HG03025 (cell line): ENCODE data around the gene KLHL35.
"Not testable (repeated sequence)": the region's sequence is repeated elsewhere in the genome, so short reads cannot be mapped to it uniquely, and the experiment has no call there.

Source experiments
- ATAC-seq: cut with Tn5 transposase; IDR thresholded peaks from one replicate; pipeline ENCODE4 v1.9.1; 2021; ENCODE audit warnings: mild to moderate bottlenecking, moderate library complexity; ENCODE audit not compliant: unreplicated experiment, low FRiP score

KLHL35 gene

DNA sequence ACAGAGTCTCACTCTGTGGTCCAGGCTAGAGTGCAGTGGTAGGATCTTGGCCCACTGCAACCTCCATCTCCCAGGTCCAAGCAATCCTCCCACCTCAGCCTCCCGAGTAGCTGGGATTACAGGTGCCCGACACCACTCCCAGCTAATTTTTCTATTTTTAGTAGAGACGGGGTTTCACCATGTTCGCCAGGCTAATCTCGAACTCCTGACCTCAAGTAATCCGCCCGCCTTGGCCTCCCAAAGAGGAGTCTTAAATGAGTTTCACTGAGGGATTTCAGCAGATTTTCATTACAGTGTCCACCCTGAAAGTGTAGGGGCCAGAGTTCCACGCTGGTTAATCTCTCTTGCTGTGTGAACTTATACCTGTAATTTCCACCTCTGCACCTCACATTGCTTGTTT, 34.1 kb downstream of the KLHL35 start:
- ATAC-seq: no peak

DNA sequence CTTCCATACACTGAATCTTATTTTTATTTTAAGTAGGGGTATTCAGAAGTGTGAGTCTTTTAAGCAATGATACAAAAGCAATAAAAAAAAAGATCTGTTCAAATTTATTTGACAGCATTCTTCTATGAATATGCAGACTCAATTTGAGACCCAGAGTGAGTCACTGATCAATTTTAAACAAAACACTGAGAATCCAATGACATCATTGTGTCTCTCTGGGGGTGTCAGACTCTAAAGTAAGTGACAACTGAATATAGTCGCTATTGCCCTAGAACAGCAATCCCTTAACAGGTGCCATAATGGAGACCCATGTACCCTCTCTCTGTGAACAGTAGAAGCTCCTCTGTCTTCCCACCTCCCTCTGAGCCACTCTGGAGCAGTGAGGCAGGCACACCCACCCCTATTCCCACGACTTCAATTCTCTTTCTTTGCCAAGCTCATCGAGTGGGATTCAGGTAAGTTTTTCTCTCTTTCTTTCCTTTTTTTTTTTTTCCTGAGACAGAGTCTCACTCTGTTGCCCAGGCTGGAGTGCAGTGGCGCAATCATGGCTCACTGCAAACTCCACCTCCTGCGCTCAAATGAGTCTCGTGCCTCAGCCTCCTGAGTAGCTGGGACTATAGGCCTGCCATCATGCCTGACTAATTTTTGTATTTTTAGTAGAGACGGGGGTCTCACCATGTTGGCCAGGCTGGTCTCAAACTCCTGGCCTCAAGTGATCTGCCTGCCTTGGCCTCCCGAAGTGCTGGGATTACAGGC, 38.7 kb downstream of the KLHL35 start:
- no peak for ATAC-seq

DNA sequence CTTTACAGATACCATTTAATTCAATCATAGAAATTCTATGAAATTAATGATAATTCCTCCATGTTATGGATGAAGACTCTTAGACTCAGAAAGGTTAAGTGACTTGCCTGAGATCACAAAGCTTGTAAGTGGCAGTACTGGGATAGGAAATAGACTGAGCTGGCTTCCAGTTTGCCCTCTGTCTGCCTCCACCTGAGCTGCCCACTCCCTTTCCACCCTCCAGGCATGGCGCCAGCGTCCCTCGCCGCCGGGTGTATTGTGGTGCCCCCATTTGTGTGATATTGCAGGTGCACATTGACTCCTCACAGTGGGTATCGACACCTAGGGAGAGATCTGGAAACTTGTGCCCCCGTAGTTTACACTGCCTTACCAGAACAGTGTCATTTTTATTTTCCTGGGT, 43.1 kb downstream of the KLHL35 start:
- ATAC-seq: no peak

DNA sequence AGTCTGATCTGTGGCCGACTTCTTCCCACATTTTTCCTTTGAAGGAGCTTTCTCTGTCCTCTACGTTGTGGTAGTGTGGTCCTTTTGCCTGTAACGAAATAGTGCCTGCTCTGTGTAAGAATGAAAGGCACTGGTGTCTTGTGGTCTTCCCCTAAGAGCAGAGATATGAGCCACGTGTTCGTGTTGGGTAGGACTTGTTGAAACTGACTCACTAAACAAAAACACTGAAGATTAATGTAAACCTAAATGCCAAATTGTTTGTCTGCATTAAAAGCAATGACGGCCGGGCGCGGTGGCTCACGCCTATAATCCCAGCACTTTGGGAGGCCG, 43.8 kb downstream of the KLHL35 start:
- ATAC-seq: no peak

DNA sequence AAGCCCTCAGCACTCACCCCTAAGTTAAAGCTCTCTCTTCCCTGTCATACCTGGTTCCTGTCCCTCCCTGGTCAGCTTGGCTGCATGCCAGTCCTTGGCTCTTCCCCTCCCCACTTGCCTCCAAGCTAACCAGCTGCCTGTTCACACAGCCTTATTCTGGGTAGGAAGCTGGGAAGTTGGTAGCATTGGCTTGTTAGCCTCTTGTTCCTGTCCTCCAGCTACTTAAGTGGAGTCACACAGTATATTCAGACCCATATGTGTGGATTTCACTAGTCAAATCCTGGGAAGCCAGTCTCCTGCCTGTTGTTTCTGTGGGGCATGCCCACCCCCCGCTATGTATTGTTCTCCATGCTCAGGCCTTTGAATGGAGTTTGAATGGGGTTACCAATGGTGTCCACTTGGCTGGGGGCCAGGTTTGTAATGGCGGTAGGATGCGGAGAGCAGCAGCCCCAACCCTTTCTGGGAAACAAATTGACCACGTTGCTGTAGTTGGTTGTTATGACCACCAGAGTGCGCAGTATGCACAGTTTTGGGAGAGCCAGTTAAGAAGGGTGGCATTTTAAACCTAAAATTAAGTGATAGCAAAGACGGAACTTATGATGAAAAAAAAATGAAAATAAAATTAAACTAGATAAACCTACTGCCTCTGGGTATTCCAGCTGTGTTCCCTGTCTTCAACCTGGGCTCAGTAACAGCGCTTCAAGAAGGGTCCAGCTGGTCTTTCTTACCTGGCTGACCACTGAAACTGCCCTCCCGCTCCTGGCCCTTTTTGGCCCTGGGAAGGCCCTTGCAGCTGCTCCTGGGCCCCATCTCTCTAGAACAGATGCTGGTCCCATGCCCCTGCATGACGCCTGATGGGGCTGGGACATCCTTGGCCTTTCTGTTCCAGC, 44.4 kb downstream of the KLHL35 start:
- ATAC-seq: no peak

DNA sequence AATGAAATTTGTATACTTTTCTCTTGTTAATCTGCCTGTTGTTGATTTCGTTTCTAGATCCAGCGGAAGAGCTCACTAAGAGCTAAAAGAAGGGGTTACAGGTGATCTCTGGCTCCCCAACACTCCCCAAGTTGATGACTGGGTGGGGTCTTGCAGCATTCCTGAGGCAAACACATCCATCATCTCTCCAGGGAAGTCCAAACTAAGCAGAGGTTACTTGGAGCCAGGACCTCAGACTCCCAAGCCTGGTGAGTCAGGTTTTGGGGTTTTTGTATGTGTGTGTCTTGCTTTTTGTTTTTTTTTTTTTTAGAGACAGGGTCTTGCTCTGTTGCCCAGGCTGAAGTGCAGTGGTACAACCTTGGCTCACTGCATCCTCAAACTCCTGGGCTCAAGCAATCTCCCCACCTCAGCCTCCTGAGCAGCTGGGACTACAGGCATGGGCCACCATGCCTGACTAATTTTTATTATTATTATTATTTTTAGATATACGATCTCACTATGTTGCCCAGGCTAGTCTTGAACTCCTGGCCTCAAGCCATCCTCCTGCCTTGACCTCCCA, 45.2 kb downstream of the KLHL35 start:
- no peak for ATAC-seq

DNA sequence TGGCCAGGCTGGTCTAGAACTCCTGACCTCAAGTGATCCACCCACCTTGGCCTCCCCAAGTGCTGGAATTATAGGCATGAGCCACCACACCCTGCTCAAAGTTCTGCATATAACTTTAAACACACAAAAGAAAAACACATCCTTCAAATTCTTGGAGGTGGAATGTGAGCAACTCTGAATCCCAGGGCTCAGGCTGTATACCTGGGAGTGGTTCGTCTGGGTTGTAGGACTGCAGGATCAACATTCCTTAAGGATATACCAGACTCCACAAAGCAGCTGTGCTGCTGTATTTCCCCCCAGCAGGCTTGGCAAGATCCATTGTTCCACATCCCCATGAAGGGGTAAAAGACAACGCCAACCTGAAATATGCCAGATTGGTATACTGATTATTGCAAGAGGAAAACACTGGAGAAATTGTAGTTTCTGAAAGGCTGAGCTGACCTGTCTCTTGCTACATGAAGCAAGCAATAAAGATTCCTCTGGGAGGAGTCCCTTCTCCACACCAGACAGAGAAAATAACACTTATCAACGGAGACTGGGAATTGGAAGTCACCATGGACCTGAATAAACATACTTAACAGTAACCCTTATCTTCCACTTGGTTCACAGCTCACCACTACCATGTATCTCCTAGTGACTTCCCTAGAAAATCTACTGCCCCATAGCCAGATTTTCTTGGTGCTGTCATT, 45.9 kb downstream of the KLHL35 start:
- ATAC-seq: no peak

DNA sequence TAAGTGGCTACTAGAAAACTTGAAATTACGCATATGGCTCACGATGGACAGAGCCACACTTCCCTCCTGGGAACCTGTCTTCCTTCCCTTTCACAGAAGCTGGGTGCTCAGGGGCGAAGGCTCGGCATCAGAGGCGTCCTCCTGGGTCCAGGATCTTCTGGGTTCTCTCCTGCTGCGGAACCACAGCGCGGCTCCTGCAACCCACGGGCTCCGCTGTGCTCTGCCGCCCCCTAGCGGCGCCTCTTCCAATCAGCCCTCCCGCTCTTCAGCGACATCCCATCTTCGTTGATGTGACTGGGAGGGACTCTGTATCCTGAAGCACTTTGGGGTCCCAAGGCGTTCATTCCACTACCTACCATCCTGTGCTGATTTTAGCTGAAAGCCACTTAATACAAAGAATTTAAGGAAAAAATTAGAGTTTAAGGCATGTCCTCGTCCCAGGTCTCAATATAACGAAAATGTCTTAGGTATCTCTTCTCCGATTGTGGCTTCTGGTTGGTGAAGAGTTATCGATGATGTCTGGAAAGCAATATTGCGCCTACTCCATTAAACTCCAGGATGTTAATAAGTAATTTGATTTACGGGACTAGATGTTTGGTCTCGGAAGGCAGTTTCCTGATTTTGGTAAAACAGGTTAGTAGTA, 48.4 kb downstream of the KLHL35 start:
- ATAC-seq: no peak

DNA sequence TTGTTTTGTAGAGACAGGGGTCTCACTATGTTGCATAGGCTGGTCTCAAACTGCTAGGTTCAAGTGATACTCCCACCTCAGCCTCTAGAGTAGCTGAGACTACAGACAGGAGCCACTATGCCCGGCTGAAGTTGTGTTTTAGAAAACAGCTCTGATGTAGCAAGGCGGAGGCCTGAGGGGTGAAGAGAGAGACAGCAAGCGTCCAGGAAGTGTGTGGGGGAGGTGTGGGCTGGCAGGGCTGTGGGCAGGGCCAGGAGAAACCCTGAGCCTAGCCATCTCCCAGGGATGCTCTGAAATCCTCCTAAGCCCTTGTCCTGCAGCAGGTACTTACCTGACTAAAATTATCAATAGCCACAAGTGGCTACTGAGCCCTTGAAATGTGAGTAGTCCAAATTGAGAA, 49.8 kb downstream of the KLHL35 start:
- no peak for ATAC-seq

DNA sequence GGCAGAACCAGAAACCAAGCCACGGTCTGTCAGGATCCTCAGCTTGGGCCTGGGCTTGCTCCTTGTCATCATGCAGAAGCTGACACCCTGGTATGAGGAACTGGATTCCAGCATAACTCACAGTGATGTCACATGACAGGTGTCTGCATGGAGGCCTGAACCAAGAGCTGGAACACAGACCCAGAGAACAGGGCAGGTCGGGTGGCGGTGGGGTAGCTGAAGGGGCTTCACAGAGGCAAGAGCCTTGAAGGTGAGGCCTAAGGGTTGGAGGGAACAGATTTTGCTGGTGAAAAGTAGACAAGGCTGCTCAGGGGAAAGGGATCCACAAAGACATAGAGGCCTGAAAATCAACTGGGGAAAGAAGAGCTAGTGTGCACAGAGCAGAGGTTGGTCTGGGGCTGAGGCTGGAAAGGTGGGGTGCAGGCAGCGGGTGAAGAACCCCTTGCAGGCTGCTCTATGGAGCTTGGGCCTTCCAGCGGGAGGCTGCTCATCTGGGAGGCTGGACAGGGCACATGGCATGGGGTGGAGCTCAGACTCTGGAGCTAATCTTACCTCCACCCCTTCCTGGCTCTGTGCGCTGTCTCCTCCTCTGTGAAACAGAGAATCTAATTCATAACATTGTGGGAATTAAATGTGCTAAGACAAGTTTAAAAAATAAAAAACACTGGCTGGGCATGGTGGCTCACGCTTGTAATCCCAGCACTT, 52.1 kb downstream of the KLHL35 start:
- ATAC-seq: no peak

DNA sequence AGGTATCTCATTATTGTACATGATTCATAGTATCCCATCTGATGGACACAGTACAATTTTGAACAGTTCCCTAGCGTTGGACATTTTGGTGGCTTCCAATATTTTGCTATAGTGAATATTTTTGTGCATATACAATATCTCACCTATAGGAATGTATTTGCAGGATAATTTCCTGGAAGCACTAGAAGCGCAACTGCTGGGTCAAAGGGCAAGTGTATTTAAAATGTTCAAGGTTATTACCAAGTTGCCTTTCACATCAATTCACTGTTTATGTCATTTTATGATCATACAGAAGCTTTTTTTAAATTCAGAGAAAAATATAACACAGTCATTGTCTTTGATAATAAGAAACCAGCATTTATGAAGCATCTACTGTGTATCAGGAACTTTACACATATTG, 52.8 kb downstream of the KLHL35 start:
- no peak for ATAC-seq

DNA sequence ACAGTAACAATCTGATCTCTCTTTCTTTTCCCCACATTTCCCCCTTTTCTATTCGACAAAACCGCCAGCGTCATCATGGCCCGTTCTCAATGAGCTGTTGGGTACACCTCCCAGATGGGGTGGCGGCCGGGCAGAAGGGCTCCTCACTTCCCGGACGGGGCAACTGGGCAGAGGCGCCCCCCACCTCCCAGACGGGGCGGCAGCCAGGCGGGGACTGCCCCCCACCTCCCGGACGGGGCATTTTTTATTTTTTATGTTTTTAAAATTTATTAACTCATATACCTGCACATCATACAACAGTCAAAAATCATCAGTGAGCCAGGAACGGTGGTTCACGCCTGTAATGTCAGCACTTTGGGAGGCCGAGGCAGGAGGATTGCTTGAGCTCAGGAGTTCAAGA, 54.2 kb downstream of the KLHL35 start:
- ATAC-seq: not testable (repeated sequence)

DNA sequence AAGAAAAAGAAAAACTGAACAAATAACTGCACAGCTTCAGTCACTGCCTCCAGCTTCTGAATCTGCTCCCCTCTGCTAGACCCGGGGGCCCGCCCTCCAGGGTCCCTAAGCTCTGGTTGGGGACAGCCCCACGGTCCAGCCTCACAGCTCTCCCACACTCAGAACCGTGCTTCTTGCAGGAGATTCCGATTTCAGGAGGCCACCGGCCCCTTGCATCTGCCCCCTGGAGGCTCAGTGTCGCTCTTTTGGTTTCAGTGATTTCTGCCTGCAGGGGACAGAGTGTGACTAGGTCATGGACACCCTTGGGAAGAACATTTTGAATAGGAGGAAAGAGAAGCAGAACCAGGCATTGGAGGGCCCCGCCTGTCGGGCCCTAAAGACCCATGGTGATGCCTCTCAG, 56.8 kb downstream of the KLHL35 start:
- no peak for ATAC-seq

DNA sequence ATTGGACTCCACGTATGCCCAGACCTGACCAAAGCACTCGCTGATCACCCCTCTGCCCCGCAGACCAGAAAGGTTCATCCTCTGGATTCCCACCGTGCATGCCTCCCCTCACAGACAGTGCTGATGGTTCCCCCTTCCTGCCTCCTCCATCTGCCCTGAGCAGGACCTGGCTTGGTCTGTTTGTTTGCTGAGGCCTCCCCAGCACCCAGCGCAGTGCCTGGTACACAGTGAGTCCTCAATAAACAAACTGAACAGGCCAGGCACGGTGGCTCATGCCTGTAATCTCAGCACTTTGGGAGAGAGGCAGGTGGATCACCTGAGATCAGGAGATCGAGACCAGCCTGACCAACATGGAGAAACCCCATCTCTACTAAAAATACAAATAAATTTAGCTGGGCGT, 57.4 kb downstream of the KLHL35 start:
- ATAC-seq: no peak

DNA sequence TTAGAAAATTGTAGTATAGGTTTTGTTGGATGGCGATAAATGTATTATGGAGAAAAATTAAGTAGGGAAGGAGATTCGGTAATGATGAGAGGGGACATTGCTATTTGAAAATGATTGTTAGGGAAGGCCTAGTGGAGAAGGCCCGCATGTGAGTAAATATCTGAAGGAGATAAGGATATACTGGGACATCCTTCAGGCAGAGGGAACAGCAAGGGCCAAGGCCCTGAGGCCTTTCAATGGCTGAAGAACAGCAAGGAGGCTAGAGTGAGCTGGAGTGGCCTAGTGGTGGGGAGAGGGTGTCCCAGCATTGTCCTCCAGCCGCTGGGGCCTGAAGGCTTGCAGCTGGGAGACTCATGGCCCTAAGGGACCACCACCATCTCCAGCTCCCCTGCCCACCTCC, 58.4 kb downstream of the KLHL35 start:
- ATAC-seq: no peak

DNA sequence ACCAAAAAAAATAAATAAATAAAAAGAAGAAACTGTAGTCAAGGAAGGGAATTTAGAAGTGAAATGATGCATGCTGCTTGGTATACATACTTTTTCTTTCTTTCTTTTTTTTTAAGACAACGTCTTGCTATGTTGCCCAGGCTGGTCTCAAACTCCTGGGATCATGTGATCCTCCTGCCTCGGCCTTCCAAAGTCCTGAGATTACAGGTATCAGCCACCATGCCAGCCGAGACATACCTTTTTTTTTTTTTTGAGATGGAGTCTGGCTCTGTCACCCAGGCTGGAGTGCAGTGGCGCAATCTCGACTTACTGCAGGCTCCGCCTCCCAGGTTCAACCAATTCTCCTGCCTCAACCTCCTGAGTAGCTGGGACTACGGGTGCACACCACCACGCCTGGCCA, 59.8 kb downstream of the KLHL35 start:
- ATAC-seq: no peak
